LNCaP clone FGC (cell line): Measurements from ENCODE around the gene RNF17.

Experiments
- DNase-seq: peaks from one replicate; pipeline ENCODE4 v3.0.0-alpha.2; 2011; ENCODE audit warnings: low read depth
- H3K4me3 ChIP-seq: 2 replicates; pipeline ENCODE4 v1.5.1; 2011; ENCODE audit warnings: mild to moderate bottlenecking, low read depth, low read length, control low read depth
- TF ChIP-seq, protein P1 (sequence below): IDR thresholded peaks from 2 replicates; pipeline ENCODE4 v1.5.1; 2012; ENCODE audit warnings: mild to moderate bottlenecking; ENCODE audit not compliant: control insufficient read depth, insufficient read depth; ENCODE audit errors: extremely low read depth

RNF17 gene

DNA sequence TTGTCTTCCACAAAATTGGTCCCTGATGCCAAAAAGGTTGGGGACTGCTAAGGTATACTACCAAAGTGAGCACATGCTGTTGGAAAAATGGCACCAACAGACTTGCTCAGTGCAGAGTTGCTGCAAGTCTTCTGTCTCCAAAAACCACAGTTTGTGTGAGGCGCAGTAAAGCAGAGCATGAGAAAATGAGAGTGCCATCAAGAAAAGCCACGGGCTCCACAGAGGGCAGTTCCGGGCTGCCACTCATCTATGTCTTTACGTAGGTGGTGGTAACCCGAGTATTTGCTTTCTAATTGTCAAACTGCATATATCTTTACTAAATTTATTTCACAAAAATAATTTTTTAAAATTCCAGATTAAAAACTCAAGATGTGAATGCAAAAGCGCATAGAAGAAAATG is 123.8 kb downstream of the RNF17 start:
- H3K4me3 ChIP-seq = no peak overlapping the region
- TF ChIP-seq, protein P1, sequence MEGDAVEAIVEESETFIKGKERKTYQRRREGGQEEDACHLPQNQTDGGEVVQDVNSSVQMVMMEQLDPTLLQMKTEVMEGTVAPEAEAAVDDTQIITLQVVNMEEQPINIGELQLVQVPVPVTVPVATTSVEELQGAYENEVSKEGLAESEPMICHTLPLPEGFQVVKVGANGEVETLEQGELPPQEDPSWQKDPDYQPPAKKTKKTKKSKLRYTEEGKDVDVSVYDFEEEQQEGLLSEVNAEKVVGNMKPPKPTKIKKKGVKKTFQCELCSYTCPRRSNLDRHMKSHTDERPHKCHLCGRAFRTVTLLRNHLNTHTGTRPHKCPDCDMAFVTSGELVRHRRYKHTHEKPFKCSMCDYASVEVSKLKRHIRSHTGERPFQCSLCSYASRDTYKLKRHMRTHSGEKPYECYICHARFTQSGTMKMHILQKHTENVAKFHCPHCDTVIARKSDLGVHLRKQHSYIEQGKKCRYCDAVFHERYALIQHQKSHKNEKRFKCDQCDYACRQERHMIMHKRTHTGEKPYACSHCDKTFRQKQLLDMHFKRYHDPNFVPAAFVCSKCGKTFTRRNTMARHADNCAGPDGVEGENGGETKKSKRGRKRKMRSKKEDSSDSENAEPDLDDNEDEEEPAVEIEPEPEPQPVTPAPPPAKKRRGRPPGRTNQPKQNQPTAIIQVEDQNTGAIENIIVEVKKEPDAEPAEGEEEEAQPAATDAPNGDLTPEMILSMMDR = no peak
- DNase-seq = no peak

DNA sequence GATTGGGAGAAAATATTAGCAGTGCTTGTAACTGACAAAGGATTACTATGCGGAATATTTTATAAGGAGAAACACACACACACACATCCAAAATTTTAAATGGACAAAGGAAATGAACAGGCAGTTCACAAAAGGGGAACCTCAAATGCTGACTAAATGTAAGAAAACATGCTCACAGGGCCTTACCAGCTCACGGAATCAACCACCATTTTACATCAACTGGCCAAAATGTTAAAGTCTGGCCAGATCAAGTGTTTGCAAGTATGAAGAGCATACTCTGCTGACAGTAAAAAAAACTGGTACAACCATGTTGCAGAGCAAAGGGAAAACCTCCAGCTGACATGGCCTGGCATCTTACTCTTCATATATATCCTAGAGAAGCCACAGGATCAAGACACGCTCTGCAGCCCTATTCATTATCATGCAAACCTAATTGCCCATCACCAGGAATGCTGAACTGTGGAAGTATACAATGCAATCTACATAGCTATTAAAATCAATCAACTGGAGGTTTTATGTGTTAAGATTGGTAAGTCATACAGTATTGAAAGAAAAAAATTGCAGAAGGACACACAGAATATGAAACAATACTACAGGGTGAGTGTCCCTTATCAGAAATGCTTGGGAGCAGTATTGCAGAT is 124.4 kb downstream of the RNF17 start:
- no peak for DNase-seq
- TF ChIP-seq, protein P1 = no peak
- no peak overlapping the region for H3K4me3 ChIP-seq

DNA sequence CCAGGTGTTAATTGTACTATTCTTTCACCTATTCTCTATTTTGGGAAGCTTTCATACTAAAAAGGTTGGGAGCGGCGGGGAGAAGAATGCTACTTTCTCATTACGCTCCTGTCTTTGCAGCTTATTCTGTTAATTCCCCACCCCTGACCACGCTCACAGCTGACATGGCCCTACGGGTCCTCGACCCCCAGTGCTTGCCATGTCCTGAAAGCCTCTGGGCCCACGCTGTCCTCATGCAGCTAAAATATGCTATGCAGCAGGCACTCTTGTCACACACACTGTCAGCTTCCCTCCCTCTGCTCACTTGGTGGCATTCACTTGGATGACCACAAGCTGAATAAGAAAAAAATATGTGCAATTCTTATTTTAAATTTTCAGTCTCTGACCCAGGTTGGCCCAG is 126.3 kb downstream of the RNF17 start:
- TF ChIP-seq, protein P1 = no peak
- H3K4me3 ChIP-seq = no peak overlapping the region
- DNase-seq = no peak

DNA sequence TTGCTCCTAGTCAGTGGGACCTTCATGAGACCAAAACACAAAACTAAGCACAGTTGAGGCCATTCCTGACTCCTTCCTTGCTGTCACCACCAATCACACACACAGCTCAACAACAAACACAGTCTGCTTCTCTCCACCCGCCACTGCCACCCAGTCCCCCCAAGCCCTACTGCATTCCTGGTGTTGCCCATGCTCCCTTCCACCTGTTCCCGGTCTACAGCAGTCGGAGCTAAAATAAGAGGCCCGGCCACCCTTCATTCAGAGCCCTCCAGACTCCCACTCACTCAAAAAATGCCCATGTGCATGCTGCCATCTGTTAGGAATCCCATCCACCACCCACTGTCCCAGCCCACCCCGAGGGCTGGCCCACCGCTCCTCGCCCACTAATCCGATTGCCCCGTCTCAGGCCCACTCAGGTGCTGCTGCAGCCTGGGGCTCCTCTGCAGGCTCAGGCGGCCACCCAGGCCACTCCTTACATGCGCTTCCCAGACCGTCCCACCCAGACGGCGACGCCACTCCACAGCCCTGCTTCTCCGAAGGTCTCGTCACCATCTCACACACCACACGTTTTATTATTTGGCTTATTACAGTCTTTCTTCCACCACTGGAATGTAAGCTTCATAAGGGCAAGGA is 127.6 kb downstream of the RNF17 start:
- TF ChIP-seq, protein P1 = no peak
- H3K4me3 ChIP-seq = no peak overlapping the region

DNA sequence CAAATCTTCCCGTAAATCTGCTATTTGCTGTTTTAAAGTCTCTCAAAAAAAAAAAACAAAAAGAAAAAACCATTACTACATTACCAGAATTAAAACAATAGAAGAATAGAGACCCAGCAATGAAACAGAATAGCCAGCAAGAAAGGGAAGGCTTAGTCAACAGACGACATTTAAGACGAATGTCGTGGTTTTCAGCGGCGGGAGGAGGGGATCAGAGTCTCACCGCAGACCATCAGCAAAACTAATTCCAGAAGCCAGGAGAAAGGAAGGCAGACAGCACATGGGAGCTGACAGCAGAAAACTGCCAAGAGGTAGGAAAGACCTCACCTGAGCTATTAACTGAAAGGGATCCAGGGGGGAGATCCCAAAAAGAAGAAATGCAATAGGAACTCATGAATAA is 128.9 kb downstream of the RNF17 start:
- TF ChIP-seq, protein P1 = no peak
- DNase-seq = no peak
- H3K4me3 ChIP-seq = no peak overlapping the region

More for the DNA sequence above, 127.6 kb downstream of the RNF17 start:
- no peak for DNase-seq

DNA sequence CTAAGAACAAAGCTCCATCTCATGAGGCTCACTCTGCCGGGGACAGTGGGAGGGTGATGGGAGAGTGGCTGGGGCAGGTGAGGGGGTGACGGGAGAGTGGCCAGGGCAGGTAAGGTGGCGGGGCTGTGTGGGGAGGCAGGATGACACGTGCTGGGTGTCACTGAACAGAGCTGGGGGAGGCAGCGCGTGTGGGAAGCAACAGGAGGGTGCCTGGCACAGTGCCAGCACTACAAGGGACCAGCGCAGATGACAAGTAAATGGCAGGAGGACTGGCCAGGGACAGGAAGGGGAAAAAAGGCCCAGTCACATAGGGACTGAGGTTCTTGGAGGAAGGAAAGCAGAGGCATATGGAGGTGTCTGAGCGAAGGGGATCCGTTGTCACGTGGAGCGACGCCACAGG is 129.9 kb downstream of the RNF17 start:
- no peak overlapping the region for H3K4me3 ChIP-seq
- no peak for DNase-seq
- TF ChIP-seq, protein P1 = no peak
